Lower leg skin (tissue), 4 donors: ENCODE measurements around the gene STARD9. TPM values are rescaled to one million over a fixed set of nuclear protein-coding genes. Genes with fewer than 3 reads are reported as not detected.

ENCODE experiments used
- DNase-seq, 2 donors: peaks; one replicate each; pipeline ENCODE4 v3.0.0-alpha.2; 2019; ENCODE audit warnings: low spot score in 2 of 2
- H3K4me3 ChIP-seq: fragments of 200-600 bp; sonication (generic); 2 replicates; pipeline ENCODE4 v1.5.1; 2017; ENCODE audit warnings: mild to moderate bottlenecking, low read depth; ENCODE audit not compliant: poor library complexity, severe bottlenecking
- CTCF ChIP-seq, 3 donors: fragments of 450-650 bp; IDR thresholded peaks; one replicate each; pipeline ENCODE4 v1.5.1; 2016; ENCODE audit warnings: antibody characterized with exemption in 3 of 3, mild to moderate bottlenecking in 3 of 3, moderate library complexity in 2 of 3
- POLR2A ChIP-seq, 2 donors: fragments of 450-650 bp; IDR thresholded peaks; one replicate each; pipeline ENCODE4 v1.6.1; 2016 to 2017; ENCODE audit warnings: antibody characterized with exemption in 2 of 2, mild to moderate bottlenecking in 1 of 2, moderate library complexity in 1 of 2
- WGBS, 2 donors: methylation state at CpG; one replicate each; pipeline ENCODE4 v1.1.5; 2018; 5-methylcytosine and 5-hydroxymethylcytosine counted together
- intact Hi-C: fragments of 100-400 bp; cut with DNase I; formaldehyde crosslinking; loops from one replicate; pipeline ENCODE4 v1.15.0; 2023; ENCODE audit warnings: low total_unique reads
- total RNA-seq, 4 donors: library from RNA; depleted of rRNA; stranded (reverse); fragments of >200 nt; gene quantifications; one replicate each; pipeline ENCODE4 v1.1.0, GENCODE V29; 2016

The STARD9 gene
- total RNA-seq, 4 donors from 2014 or later: 3.0 to 7.6 (median 6.7) TPM

DNA sequence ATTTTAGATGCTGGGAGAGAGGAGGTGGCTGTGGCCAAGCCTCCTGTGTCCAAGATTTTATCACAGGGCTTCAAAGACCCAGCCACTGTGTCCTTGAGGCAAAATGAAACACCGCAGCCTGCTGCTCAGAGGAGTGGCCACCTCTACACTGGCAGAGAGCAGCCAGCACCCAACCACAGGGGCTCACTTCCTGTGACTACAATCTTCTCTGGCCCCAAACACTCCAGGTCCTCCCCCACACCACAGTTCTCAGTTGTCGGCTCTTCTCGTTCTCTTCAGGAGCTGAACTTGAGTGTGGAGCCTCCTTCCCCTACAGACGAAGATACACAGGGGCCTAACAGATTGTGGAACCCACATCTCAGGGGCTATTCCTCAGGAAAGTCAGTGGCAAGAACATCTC is 115.9 kb downstream of the STARD9 start:
- intact Hi-C loops: no loop called here
- no peak for DNase-seq
- H3K4me3 ChIP-seq: no peak overlapping the region
- 85 to 92% methylated on average over 4 of the region's 4 CpGs for WGBS, 2 donors
- TF ChIP-seq POLR2A (IDR thresholded peaks at IDR 0.05) (no peak), CTCF (IDR thresholded peaks at IDR 0.05) (no peak)

DNA sequence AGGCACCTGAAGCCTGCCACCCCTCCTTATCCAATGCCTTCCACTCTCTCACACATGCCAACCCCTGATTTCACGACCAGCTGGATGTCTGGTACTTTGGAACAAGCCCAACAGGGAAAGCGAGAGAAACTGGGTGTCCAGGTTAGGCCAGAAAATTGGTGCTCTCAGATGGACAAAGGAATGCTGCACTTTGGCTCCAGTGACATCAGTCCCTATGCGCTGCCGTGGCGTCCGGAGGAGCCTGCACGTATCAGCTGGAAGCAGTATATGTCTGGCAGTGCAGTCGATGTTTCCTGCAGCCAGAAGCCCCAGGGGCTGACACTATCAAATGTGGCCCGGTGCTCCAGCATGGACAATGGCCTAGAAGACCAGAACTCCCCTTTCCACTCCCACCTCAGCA is 116.4 kb downstream of the STARD9 start:
- intact Hi-C loops: no loop called here
- no peak for DNase-seq
- TF ChIP-seq CTCF (IDR thresholded peaks at IDR 0.05) (no peak), POLR2A (IDR thresholded peaks at IDR 0.05) (no peak)
- no peak overlapping the region for H3K4me3 ChIP-seq
- 85 to 88% methylated on average over 9 of the region's 9 CpGs for WGBS, 2 donors

GRCh38 chr15:42692536-42692935 is 117.1 kb downstream of the STARD9 start:
- intact Hi-C loops: no loop called here
- H3K4me3 ChIP-seq: no peak overlapping the region
- 75 to 100% methylated on average over 1 of the region's 1 CpG for WGBS, 2 donors
- no peak for TF ChIP-seq POLR2A (IDR thresholded peaks at IDR 0.05)
- TF ChIP-seq CTCF (IDR thresholded peaks at IDR 0.05): no peak
- DNase-seq: peak in 1 of 2 donors; percentile 64

GRCh38 chr15:42692997-42693396 is 117.6 kb downstream of the STARD9 start:
- intact Hi-C loops: no loop called here
- DNase-seq: peak in 1 of 2 donors; percentile 78
- 88 to 96% methylated on average over 4 of the region's 4 CpGs for WGBS, 2 donors
- TF ChIP-seq CTCF (IDR thresholded peaks at IDR 0.05): no peak
- TF ChIP-seq POLR2A (IDR thresholded peaks at IDR 0.05): no peak
- no peak overlapping the region for H3K4me3 ChIP-seq

GRCh38 chr15:42693496-42693895 is 118.1 kb downstream of the STARD9 start:
- no peak for TF ChIP-seq POLR2A (IDR thresholded peaks at IDR 0.05)
- no peak for TF ChIP-seq CTCF (IDR thresholded peaks at IDR 0.05)
- DNase-seq: peak in 1 of 2 donors; percentile 58
- H3K4me3 ChIP-seq: no peak overlapping the region
- 90 to 100% methylated on average over 3 to 6 of the region's 6 CpGs for WGBS, 2 donors
- intact Hi-C loops: no loop called here

- WGBS, 2 donors: 95 to 98% methylated on average over 4 to 6 of the region's 6 CpGs
- peak in 1 of 2 donors; percentile 61 for DNase-seq
- TF ChIP-seq CTCF (IDR thresholded peaks at IDR 0.05): no peak
- no peak for TF ChIP-seq POLR2A (IDR thresholded peaks at IDR 0.05)
- intact Hi-C loops: no loop called here
- H3K4me3 ChIP-seq: no peak overlapping the region
These were observed 118.5 kb downstream of the STARD9 start for GRCh38 chr15:42693942-42694341.
